ENCODE measurements around the gene OSBPL7.
A peak's percentile ranks its signal among the peaks of the same experiment; 100 is the strongest.

Gene OSBPL7

DNA sequence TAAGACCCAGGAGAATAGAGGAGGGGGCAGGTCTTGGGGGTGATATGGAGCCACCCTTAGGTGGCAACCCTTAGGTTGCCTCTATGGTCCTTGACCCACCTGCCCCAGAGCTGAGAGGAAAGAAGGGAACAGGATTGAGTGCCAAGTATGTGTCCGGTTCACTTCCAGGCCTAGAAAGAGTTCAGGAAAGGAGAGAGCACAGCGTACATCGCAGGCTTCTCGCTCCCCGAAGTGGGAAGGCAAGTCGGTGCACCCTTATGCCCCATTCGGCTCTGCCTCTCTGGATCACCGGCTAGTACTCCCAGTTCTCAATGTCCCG lies 28.7 kb upstream of the OSBPL7 start:
- Histone ChIP-seq H2AFZ (peak overlapping the region; percentile 87), H3K9me3 (ENCODE audit: control insufficient read depth, low read length) (no peaks in the 10 kb centered on the region), H3K9ac (peak overlapping the region; percentile 65), H3K4me3 (ENCODE audit: low read depth, low read length) (peak overlapping the region; percentile 90), H3K79me2 (peaks cover 7% of the 10 kb centered on the region), H3K4me2 (ENCODE audit: low read length) (peak overlapping the region; percentile 94), H3K27me3 (ENCODE audit: control insufficient read depth, insufficient read depth, low read length) (no peaks in the 10 kb centered on the region), H3K27ac (peak overlapping the region; percentile 89), H3K36me3 (ENCODE audit: control insufficient read depth, insufficient read depth, low read length) (no peaks in the 10 kb centered on the region), H3K4me1 (peaks cover 5% of the 10 kb centered on the region)
- TF ChIP-seq, protein P1, sequence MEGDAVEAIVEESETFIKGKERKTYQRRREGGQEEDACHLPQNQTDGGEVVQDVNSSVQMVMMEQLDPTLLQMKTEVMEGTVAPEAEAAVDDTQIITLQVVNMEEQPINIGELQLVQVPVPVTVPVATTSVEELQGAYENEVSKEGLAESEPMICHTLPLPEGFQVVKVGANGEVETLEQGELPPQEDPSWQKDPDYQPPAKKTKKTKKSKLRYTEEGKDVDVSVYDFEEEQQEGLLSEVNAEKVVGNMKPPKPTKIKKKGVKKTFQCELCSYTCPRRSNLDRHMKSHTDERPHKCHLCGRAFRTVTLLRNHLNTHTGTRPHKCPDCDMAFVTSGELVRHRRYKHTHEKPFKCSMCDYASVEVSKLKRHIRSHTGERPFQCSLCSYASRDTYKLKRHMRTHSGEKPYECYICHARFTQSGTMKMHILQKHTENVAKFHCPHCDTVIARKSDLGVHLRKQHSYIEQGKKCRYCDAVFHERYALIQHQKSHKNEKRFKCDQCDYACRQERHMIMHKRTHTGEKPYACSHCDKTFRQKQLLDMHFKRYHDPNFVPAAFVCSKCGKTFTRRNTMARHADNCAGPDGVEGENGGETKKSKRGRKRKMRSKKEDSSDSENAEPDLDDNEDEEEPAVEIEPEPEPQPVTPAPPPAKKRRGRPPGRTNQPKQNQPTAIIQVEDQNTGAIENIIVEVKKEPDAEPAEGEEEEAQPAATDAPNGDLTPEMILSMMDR (IDR thresholded peaks at IDR 0.05): no peak

DNA sequence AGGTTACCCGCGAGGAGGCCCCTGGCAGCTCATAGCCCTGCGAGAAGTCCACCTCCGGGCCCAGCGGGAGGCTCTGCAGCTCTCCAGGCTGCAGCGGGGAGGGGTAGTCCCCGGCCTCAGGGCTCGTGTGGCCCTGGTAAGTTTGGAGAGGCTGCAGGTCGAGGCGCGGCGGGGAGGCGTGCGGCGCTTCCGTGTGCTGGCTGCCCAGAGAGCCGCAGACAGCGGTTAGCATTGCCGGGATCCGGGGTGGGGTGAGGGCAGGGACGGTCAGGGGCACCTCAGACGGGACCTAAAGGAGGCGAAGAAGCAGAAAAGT lies 26.6 kb upstream of the OSBPL7 start:
- no peak overlapping the region for H3K9ac ChIP-seq
- H3K27me3 ChIP-seq (ENCODE audit: control insufficient read depth, insufficient read depth, low read length): no peaks in the 10 kb centered on the region
- no peak overlapping the region for H3K4me2 ChIP-seq (ENCODE audit: low read length)
- TF ChIP-seq, protein P1 (IDR thresholded peaks at IDR 0.05): no peak
- H3K9me3 ChIP-seq (ENCODE audit: control insufficient read depth, low read length): no peaks in the 10 kb centered on the region
- H3K36me3 ChIP-seq (ENCODE audit: control insufficient read depth, insufficient read depth, low read length): no peaks in the 10 kb centered on the region
- H2AFZ ChIP-seq: no peak overlapping the region
- H3K27ac ChIP-seq: no peak overlapping the region
- no peak overlapping the region for H3K4me3 ChIP-seq (ENCODE audit: low read depth, low read length)
- peaks cover 7% of the 10 kb centered on the region for H3K79me2 ChIP-seq
- H3K4me1 ChIP-seq: peaks cover 24% of the 10 kb centered on the region

DNA sequence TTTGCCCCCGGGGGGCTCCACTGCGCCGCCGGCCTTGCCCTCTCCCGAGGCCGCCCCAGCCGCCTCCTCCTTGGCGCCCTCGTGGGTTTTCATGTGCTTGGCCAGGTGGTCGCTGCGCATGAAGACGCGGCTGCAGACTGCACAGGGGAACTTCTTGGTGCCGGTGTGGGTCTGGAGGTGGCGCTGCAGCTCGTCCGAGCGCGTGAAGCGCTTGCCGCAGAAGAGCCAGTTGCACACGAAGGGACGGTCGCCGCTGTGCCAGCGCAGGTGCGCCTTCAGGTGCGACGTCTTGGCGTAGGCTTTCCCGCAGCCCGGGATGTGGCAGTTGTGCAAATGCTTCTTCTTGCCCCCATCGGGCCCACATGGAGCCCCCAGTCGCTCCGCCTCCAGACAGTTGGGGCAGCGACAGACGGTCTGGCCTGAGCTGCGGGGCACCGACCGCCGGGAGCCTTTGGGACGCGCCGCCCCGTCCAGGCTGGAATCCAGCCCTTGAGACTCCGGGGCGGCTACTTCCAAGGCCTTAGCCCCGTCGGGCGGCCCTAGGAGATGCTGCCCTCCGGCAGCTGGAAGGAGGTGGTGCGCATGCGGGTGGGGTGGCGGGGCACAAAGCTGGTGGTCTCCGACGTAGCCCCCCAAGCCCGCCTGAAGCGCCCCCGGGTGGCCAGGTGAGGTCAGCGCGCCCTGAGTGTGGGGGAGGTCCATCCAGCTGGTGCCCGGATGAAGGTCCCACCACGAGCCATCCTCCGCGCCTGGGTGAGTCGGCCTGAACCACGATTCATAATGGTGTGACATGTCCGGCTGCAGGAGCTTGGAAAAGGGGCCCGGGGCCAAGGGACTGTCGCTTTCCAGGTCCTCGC lies 26.0 kb upstream of the OSBPL7 start:
- peaks cover 7% of the 10 kb centered on the region for H3K79me2 ChIP-seq
- no peak overlapping the region for H3K4me3 ChIP-seq (ENCODE audit: low read depth, low read length)
- no peaks in the 10 kb centered on the region for H3K9me3 ChIP-seq (ENCODE audit: control insufficient read depth, low read length)
- no peak overlapping the region for H3K9ac ChIP-seq
- H3K4me1 ChIP-seq: peaks cover 30% of the 10 kb centered on the region
- H3K27ac ChIP-seq: no peak overlapping the region
- no peak overlapping the region for H3K4me2 ChIP-seq (ENCODE audit: low read length)
- no peak overlapping the region for H2AFZ ChIP-seq
- no peaks in the 10 kb centered on the region for H3K27me3 ChIP-seq (ENCODE audit: control insufficient read depth, insufficient read depth, low read length)
- no peaks in the 10 kb centered on the region for H3K36me3 ChIP-seq (ENCODE audit: control insufficient read depth, insufficient read depth, low read length)
- TF ChIP-seq, protein P1 (IDR thresholded peaks at IDR 0.05): no peak

DNA sequence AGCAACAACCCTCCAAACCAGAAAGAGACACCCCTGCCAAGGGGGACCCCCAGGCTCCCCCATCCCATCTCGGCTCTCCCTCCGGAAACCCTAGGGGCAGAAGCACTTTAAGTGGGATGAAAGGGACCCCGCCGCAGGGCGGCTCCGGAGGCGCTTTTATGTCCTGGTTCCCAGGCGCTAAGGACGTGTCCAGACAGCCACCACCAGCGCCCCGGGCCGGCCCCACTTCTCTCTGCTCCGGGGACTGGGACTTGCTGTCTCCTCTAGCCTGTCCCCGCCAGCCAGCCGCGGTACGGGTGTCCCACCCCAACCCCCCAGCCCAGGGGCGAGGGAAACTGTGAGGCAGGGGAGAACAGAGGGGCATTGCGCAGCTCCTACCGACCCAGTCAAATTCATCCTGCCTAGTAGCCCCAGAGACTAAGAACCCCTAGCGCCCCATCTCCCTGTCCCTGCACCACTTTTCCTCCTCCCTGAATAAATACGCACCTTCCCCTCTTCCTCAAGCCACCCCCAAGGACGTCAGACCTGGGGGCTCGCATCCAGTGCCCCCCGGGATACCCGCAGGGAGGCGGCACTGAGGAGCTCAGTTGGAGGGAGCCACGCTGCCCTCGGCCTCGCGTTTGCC lies 25.2 kb upstream of the OSBPL7 start:
- Histone ChIP-seq H3K27ac (no peak overlapping the region), H3K4me1 (peaks cover 35% of the 10 kb centered on the region), H3K79me2 (peaks cover 7% of the 10 kb centered on the region), H2AFZ (no peak overlapping the region), H3K4me2 (ENCODE audit: low read length) (no peak overlapping the region), H3K27me3 (ENCODE audit: control insufficient read depth, insufficient read depth, low read length) (no peaks in the 10 kb centered on the region), H3K36me3 (ENCODE audit: control insufficient read depth, insufficient read depth, low read length) (no peaks in the 10 kb centered on the region), H3K9me3 (ENCODE audit: control insufficient read depth, low read length) (no peaks in the 10 kb centered on the region), H3K9ac (no peak overlapping the region), H3K4me3 (ENCODE audit: low read depth, low read length) (no peak overlapping the region)
- TF ChIP-seq, protein P1 (IDR thresholded peaks at IDR 0.05): no peak

DNA sequence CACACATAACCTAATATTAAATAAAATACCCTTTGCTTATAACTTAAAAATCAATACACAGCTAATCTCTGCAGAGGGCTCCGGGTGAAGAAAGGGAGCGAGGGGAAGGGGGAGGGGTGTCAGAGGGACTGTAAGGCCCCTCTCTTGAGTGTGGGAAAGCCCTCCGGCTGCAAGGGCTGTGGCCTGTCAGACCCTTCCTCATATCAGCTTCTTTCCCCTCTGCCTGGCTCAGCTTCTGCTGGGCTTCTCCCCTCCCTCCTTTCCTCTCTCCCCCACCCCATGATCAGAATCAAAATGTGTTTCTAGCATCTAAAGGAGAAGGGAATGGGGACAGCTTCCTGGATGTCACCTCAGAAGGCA lies 24.1 kb upstream of the OSBPL7 start:
- peaks cover 42% of the 10 kb centered on the region for H3K4me1 ChIP-seq
- H3K79me2 ChIP-seq: peaks cover 7% of the 10 kb centered on the region

More for the DNA sequence above, 24.1 kb upstream of the OSBPL7 start:
- Histone ChIP-seq H3K4me3 (ENCODE audit: low read depth, low read length) (no peak overlapping the region), H3K27me3 (ENCODE audit: control insufficient read depth, insufficient read depth, low read length) (no peaks in the 10 kb centered on the region), H3K36me3 (ENCODE audit: control insufficient read depth, insufficient read depth, low read length) (no peaks in the 10 kb centered on the region), H3K4me2 (ENCODE audit: low read length) (peak overlapping the region; percentile 48), H2AFZ (no peak overlapping the region), H3K9me3 (ENCODE audit: control insufficient read depth, low read length) (no peaks in the 10 kb centered on the region), H3K9ac (no peak overlapping the region), H3K27ac (no peak overlapping the region)
- TF ChIP-seq, protein P1 (IDR thresholded peaks at IDR 0.05): no peak
